ENCODE data around the gene MAP2K6.

GRCh38 chr17:69424287-69425041 lies 10.0 kb downstream of the MAP2K6 start:
- TF ChIP-seq CTCF (conservative IDR thresholded peaks at IDR 0.05; ENCODE audit: low read depth, low read length) (no peak), EZH2 (IDR thresholded peaks at IDR 0.05; ENCODE audit: low read length, unreplicated experiment) (no peak), EZH2phosphoT487 (IDR thresholded peaks at IDR 0.05; ENCODE audit: borderline replicate concordance, low read length) (no peak)

Measured in PC-3 (cell line).